Posterior vena cava (tissue), 2 donors: Measurements from ENCODE around the gene SNX21. TPM values are rescaled to one million over a fixed set of nuclear protein-coding genes. Genes with fewer than 3 reads are reported as not detected.
"Not testable (repeated sequence)": the region's sequence is repeated elsewhere in the genome, so short reads cannot be mapped to it uniquely, and the experiment has no call there.

Experiments
- DNase-seq: peaks from one replicate; pipeline ENCODE4 v3.0.0-alpha.2; 2020; ENCODE audit warnings: low spot score
- intact Hi-C, 2 donors: fragments of 100-400 bp; cut with DNase I; formaldehyde crosslinking; loops; one replicate each; pipeline versions ENCODE4 v1.14.1 to v1.14.2; 2022 to 2023
- total RNA-seq, 2 donors: library from RNA; stranded (reverse); fragmentation: NEBNext Ultra II Directional; extraction: Animal tissue kit (Norgen Biotek cat#: 25700); gene quantifications; one replicate each; pipeline ENCODE4 v1.2.1, GENCODE V29; 2021
- donor health status: DM: yes; HTN: yes; CAD: no.
- donor health status: DM: yes; HTN: yes; CAD: no.

The SNX21 gene
- total RNA-seq, 2 donors from 2014 or later: 35.8 to 55.4 TPM

GRCh38 chr20:45863543-45864470 lies 30.2 kb downstream of the SNX21 start:
- intact Hi-C loops: loop anchor here in 1 of 2 donors (5.0 kb wide), 1 partner anchor 547 kb away; no protein-coding TSS in a partner anchor
- no peak for DNase-seq

- intact Hi-C loops: loop anchor here in 1 of 2 donors (5.0 kb wide), 1 partner anchor 1144 kb away; no protein-coding TSS in a partner anchor
- no peak for DNase-seq
Measured at GRCh38 chr20:45866454-45866853, 32.9 kb downstream of the SNX21 start.

DNA sequence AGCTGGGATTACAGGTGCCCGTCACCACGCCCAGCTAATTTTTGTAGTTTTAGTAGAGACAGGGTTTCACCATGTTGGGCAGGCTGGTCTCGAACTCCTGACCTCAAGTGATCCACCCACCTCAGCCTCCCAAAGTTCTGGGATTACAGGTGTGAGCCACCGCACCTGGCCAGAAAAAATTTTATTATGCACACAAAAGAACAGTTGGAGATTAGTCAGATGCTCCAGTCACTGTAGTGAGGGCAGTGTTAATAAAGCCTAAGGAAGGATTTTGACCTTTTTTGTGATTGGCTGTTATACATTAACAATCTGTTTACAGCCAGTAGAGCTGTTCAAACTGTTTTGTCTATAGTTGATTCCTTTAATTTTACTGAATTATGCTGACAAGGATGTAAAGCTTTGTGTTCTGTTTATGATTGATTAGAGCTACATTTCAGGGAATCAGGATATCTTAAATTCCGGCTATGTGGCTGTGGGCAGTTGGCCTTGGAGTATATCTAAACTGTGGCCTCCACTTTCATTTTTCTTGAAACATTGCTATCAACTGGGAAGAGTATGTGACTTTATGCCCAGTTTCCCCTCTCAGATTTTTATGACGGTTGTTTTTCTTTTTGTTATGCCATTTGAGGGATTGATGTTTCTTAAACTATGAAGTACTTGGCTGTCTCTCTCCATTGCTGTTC lies 33.7 kb downstream of the SNX21 start:
- intact Hi-C loops: loop anchor here in 1 of 2 donors (5.0 kb wide), 1 partner anchor 1145 kb away; no protein-coding TSS in a partner anchor

DNA sequence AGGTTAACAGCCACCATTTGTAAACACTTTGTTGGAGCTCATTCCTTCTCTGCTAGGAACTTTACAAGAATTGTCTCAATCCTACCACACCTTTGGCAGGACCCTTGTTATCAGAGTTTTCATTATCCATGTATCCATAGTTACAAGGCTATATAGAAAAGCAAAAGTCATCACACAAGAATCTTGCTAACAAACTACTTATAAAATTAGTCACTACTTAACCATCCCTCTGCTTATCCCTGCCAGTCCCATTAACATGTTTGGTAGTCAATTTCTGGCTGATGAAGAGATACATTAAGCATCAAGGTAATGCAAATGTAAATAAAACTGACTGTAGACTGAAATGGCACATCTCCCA lies 34.2 kb downstream of the SNX21 start:
- intact Hi-C loops: loop anchor here in 1 of 2 donors (5.0 kb wide), 1 partner anchor 1145 kb away; no protein-coding TSS in a partner anchor
- no peak for DNase-seq

More for the DNA sequence above, 33.7 kb downstream of the SNX21 start:
- no peak for DNase-seq

GRCh38 chr20:45872626-45873025 lies 39.0 kb downstream of the SNX21 start:
- intact Hi-C loops: no loop called here
- no peak for DNase-seq

GRCh38 chr20:45873409-45874103 lies 40.0 kb downstream of the SNX21 start:
- no peak for DNase-seq
- intact Hi-C loops: no loop called here

GRCh38 chr20:45874104-45874481 lies 40.5 kb downstream of the SNX21 start:
- DNase-seq, intact Hi-C loops: not testable (repeated sequence)

- intact Hi-C loops: no loop called here
- DNase-seq: no peak
Measured at GRCh38 chr20:45874576-45874975, 41.0 kb downstream of the SNX21 start.

GRCh38 chr20:45878076-45878761 lies 44.6 kb downstream of the SNX21 start:
- peak; percentile 82 for DNase-seq
- intact Hi-C loops: no loop called here

GRCh38 chr20:45880988-45881788 lies 47.6 kb downstream of the SNX21 start, which contains the start of gene ZSWIM1:
ZSWIM1 (plus strand) TSS chr20:45881227; CDS start chr20:45882593, 1,366 bp downstream.
- intact Hi-C loops: no loop called here
- DNase-seq: peak; percentile 100

DNA sequence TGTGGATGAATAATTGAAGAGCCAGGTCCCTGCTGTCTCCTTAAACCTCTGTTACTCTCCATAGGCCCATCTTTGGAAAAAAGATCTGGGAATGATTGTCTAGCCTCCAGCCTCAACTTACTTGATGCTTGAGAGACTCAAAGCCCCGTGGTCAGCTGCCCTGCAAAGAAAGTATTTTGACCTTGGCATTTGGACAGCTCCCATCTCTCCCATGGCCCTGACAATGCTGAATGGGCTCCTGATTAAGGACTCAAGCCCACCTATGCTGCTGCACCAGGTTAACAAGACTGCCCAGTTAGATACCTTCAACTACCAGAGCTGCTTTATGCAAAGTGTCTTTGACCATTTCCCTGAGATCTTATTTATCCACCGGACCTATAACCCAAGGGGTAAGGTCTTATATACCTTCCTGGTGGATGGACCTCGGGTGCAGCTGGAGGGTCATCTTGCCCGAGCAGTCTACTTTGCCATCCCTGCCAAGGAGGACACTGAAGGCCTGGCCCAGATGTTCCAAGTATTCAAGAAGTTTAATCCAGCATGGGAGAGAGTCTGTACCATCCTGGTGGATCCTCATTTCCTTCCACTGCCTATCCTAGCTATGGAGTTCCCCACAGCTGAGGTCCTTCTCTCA lies 49.0 kb downstream of the SNX21 start:
- DNase-seq: no peak
- intact Hi-C loops: no loop called here

GRCh38 chr20:45883100-45883469 lies 49.5 kb downstream of the SNX21 start:
- no peak for DNase-seq
- intact Hi-C loops: no loop called here

GRCh38 chr20:45886590-45887345 lies 53.2 kb downstream of the SNX21 start:
- peak; percentile 80 for DNase-seq
- intact Hi-C loops: no loop called here

DNA sequence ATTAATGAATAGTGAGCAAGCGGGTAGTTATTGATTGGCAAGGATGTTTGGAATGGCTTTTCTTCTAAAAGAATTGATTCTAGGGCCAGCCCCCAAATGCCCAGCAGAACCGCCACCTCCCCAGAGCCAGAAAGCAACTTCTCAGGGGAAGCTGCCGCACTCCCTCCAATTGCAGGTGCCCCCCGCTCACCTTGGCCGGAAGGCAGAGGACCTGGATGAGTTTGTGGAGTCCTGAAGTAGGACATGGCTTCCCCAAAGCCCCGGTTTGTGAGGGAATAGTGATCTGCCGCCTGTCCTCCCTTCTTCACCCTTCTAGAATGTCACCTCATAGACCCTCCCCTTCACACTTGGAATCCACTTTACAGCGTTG lies 53.7 kb downstream of the SNX21 start, which contains the start of gene SPATA25:
Gene SPATA25, minus strand, starts transcription at position 277 of the 370 bp plus-strand sequence. Its CDS starts 32 bp downstream, at position 245.
- intact Hi-C loops: no loop called here
- no peak for DNase-seq

DNA sequence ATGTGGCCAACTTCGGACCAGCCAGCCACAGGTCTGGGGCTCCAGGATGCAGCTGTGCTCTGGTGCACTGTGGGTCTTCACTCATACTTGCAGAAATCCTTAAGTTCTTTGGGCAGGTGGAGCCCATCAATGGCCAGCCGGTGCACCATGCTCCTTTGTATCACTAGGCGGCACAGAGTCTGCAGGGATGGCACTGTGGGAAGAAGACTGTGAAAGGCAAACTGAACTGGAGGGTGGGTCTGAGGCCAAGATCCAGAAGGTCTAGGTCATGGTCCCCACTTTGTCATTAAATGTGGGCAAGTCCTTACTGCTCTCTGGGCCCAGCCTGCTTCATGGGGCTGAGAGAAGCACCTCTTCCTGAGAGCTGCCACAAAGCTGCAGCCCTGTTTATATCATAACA lies 55.1 kb downstream of the SNX21 start:
- intact Hi-C loops: no loop called here
- DNase-seq: no peak

DNA sequence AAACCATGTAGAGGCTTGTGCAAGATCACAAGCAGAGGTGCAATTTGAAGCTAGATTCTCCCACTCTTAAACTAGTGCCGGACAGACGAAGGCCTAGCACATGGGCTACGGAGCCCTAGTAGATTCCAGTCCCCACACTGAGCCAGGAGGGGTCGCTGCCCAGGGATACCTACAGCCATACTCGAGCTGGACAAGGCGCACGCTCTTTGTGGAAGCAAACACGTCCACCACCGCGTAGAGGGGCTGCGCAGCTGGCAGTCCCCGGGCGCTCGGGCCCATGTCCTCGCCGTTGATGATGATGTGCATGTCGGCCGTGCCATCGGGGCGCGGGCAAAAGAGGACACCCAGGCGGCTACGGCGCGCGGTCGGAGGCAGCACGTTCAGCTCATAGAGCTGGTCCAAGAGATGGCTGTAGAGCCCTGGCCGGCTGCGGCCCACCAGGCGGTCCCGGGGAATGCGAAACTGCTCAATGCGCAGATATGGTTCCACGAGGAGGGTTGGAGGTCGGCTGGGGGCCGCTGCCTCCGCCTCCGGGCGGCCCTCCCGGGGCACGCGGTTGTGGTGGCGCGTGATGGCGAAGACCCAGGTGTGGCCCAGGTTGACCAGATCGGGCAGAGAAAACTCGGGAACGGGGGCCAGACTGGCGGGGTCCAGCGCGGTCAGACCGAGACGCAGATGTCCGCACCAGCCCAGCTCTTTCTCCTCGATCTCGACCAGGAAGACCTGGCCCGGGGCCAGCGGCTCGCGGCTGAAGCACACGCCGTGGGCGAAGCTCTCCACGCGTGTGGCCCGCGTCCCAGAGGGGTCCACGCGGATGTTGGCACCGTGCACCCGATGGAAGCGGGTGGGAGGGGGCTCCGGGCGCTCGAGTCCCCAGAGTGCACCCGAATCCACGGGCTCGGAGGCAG lies 56.7 kb downstream of the SNX21 start:
- intact Hi-C loops: no loop called here
- DNase-seq: peak; percentile 95
